NCI-H1092 (cell line): Measurements from ENCODE around the gene OPN5.
"Not testable (repeated sequence)": the region's sequence is repeated elsewhere in the genome, so short reads cannot be mapped to it uniquely, and the experiment has no call there.

Experiments
- DNase-seq: peaks from one replicate; lab custom pipeline; 2025; lab: John Stamatoyannopoulos, UW

Gene OPN5, protein sequence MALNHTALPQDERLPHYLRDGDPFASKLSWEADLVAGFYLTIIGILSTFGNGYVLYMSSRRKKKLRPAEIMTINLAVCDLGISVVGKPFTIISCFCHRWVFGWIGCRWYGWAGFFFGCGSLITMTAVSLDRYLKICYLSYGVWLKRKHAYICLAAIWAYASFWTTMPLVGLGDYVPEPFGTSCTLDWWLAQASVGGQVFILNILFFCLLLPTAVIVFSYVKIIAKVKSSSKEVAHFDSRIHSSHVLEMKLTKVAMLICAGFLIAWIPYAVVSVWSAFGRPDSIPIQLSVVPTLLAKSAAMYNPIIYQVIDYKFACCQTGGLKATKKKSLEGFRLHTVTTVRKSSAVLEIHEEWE

DNA sequence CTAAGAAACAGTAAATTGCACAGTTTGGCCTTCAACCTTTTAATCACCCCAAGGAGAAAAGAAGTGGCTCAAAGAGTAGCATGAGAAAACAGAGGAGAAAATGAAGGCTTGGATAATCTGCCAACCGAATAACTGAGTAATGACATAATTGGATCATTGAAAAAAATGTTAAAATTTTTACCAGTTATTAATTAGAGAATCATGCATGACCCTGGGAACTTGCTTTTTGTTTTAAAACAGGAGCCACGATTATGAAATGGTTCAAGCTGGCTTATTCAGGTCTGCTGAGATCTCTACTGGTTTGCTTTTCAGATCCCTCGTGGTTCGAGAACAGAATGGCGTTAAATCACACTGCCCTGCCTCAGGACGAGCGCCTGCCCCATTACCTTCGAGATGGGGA, at the start of gene OPN5:
Gene OPN5, plus strand, starts transcription at position 301 of the 400 bp plus-strand sequence. Its CDS starts 35 bp downstream, at position 336.
- DNase-seq: no peak

DNA sequence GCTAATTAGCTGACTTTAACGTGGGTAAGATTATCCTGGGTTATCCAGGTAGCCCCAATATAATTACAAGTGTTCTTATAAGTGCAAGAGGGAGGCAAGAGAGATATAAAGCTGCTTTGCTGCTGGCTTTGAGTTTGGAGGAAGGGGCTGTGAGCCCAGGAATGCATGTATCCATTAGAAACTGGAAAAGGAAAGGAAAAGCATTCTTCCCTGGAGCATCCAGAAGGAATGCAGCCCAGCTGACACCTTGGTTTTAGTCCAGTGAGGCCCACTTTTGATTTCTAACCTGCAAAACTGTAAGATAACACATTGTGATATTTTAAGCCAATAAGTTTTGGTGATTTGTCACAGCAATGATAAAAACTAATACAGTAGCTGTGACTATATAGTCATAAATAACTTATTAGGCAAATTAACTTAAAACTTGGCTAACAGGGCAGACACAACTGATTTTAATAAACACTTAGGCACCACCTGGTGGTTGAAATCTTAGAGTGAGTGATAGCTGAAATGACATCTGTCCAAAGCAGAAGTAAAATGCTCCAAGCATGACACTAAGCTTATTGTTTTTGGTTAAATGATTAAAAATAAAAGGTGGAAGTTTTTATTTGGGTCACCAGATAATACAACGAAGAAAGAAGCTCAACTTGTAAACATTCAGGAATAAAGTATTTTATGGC, 47.8 kb upstream of the OPN5 start:
- peak; percentile 3 for DNase-seq

DNA sequence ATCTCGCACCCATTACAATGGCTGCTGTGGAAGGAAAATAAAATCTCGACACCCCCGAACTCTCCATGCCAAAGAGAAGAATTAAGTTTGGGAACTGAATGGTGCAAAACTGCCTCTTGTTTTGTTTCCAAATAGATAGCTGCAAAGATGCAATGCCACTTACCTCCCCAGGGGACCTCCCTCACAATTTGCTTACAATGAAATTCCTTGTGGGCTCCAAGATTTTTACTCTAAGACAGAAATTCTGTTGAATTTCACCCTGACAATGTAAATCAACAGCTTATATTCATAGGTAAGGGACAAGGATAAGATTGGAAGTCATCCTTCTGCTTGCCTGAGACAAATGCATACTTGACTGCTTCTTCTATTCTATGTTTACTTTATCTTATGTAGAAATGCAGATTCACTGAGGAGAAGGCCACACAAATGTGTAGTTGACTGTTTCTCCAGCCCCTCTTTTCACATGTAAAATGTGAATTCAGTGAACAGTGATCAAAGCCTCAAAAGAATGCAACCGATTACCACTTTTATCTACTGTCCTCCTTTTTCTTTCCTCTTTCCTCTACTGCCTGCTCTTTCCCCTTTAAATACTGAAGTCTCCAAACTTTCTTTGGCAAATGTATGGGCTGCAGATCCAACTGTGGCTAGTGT, 46.9 kb upstream of the OPN5 start:
- DNase-seq: no peak

DNA sequence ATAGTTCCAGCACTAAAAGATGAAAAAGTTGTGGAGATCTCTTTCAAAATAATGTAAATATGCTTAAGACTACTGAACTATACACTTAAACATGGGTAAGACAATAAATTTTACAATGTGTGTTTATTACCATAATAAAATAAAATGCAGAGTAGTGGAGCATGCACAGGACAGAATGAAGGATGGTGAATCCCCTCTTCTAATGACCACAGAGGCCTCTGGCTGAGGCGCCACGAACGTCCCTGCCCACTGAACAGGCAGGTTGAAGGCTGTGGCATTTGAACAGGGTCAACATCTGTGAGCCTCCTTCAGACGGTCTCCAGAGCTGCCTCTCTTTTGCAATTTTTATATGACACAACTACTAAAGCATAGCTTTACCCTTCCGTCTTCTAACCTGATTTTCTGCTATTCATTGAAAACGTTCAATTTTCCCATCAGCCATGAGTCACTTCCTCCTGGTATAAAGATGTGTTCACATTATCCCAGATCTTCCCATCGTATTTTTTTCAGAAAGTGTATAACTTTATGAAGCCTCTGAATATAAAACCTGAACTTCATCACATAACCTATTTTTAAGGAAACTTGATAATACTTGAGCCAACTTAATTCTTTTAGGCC, 45.6 kb upstream of the OPN5 start:
- DNase-seq: no peak

DNA sequence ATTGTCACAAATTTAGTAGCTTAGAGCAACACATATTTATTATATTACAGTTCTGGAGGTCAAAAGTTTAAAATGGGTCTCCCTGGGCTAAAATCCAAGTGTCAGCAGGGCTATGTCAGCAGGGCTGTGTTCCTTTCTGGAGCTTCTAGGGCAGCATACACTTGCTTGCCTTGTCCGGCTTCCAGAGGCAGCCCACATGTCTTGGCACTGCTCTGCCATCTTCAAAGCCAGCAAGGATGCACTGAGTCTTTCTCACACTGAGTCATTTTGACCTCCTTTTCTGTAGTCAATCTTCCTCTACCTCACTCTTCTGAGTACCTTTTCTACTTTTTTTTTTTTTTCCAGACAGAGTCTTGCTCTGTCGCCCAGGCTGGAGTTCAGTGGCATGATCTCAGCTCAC, 44.4 kb upstream of the OPN5 start:
- no peak for DNase-seq

DNA sequence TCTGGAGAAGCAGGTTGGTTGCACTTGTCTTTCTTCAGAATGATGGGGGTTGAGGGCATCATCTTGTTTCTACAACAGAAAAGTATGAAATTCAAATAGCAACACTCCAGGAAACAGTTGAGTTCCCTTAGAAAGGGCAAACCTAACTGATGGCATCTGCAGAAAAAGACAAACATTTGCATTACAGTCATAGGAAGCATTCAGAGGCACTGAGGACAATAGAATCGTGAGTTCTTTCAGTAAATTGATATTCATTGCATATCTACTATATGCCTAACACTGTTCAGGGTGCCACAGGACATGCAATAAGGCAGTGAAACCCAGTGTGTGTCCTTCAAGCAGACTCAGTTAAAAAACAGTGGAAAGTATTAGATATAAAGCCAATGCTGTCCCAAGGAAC, 41.1 kb upstream of the OPN5 start:
- DNase-seq: no peak

GRCh38 chr6:47741807-47742206, 40.0 kb upstream of the OPN5 start:
- no peak for DNase-seq

DNA sequence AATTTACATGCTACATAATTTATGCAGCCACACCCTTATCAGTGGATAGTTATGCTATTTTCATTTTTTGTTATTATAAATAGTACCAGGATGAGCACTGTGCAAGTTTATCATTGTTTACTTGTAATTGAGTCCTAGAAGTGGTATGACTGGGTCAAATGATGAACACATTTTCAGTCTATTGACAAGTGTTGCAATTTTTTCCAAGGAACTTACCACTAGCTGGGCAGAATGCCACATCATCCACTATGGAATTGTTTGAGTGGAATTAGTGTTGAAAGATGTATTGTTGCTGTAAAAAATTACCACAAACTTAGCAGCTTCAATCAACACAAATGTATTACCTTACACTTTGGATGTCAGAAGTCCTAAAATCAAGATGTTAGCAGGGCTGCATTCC, 38.1 kb upstream of the OPN5 start:
- DNase-seq: no peak

GRCh38 chr6:47745269-47745668, 36.6 kb upstream of the OPN5 start:
- not testable (repeated sequence) for DNase-seq

DNA sequence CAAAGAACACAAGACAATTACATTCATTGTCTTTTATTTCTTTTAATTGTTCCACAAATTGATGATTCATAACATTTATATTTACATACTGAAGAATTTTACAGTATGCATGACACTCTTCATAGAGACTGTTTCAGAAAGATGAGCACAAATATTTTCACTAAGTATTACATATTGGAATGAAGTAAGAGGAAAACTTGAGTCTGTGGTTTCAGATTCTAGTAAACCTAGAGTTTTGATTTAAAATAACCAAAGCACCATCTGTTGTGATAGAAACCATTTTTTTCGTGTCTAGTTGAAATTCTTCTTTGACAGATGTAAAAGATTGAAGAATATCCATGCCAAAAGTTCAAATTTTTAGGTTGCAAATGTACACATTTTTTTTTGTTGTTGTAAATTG, 32.1 kb upstream of the OPN5 start:
- DNase-seq: no peak

GRCh38 chr6:47752801-47753200, 29.0 kb upstream of the OPN5 start:
- DNase-seq: no peak

DNA sequence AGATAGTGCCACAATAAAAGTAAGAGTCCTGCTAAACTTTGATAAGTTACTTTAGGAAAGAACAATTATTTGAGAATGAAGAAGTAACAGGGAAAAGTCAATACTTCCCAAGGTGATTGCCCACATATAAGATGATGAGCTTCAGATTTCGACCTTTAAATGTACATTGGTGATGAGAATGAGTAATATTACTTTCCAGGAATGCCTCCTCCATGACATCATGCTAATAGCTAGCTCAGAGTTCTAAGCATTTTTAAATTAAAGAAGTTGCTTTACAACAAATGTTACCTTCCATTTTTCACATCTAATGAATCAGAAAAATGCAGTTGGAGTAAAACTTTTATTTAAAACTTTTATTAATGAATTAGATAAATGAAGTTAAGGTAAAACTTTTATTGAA, 22.5 kb upstream of the OPN5 start:
- no peak for DNase-seq

DNA sequence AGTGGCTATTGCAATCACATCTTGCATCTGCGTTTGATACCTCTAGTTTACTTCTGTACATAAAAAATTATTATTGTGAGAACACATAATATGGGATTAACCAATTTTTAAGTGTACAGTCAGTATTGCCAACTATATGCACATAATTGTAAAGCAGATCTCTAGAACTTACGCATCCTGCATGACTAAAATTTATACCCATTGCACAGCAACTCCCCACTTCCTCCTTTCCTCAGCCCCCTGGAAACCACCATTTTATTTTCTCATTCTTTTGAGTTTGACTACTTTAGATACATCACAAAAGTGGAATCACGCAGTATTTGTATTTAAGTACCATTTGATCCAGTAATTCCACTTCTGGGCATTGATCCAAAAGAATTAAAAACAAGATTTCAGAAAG, 19.3 kb upstream of the OPN5 start:
- DNase-seq: no peak

DNA sequence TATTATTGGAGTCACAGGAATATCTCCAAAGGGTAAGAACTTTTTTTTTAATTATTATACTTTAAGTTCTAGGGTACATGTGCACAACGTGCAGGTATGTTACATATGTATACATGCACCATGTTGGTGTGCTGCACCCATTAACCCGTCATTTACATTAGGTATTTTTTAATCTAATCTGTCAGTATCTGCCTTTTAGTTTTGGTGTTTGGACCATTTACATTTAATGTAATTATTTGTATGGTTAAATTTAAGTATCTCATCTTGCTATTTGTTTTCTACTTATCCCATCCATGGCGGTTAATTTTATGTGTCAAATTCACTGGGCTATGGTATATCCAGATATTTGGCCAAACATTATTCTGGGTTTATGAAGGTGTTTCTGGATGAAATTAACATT, 15.4 kb upstream of the OPN5 start:
- no peak for DNase-seq

DNA sequence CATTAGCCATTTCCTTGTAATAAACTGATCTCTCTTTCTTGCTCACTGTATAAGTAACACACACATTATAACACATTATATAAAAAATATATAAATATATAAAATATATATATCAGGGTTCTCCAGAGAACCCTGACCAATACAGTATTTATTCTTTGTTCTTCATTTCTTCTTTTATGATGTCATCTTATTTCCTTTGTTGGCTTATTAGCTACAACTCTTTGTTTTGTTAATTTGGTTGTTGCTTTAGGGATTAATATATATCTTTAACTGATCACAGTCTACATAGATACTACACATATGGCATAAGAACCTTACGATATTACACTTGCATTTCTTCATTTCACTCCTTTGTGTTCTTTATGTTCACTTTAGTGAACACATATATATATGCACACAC, 14.7 kb upstream of the OPN5 start:
- no peak for DNase-seq

DNA sequence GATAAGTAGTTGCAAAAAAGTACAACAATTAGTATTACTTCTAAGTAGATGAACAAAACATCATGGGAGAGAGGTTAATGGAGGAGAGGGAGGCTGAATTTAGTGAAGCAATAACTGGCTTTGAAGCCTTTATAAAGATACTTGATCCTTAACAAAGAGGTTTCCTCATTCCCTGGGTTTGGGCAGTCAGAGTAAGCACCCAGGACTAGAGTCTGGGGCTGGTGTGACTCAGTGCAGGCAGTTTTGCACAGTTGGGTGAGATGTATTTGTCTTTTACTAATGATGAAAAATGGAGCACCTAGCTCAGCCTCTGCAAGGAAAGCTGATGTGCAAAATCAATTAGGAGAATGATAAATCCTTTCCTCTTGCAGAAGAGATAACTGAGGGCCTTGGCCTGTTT, 11.8 kb upstream of the OPN5 start:
- no peak for DNase-seq

DNA sequence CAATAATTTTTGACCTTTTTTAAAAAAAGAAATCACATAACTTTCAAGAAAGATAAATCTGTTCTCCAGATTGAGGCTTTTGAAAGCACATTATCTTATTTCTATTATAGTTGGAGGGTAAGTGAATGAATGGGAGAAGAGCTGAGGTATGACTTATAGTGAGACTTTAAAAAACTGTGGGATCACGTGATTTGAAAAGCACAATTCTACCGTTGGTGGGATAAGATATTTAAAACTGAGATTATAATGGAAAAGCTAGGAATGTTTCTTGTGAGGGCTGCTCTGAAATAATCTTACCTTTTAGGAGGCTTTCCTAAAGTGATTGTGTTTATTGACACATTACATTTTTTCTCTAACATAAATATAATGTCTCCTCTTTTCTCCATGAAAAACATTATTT, 9.5 kb upstream of the OPN5 start:
- DNase-seq: no peak

DNA sequence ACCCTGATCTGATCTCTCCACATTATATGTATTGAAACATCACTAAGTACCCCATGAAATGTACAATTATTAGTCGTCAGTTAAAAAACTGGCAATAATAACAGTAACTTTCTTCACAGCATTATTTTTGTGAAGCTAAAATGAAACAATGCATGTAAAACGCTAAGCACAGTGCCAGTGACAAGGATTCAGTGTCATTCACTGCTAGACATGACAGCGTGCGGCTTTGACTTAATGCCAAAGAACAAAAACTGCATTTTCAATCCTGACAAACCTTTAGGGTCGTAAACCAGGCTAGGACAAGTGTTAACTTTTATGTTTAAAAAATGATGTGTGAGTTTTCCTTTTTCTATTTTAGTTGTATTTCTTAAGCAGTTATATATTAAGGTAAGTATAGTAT, 8.8 kb upstream of the OPN5 start:
- no peak for DNase-seq

DNA sequence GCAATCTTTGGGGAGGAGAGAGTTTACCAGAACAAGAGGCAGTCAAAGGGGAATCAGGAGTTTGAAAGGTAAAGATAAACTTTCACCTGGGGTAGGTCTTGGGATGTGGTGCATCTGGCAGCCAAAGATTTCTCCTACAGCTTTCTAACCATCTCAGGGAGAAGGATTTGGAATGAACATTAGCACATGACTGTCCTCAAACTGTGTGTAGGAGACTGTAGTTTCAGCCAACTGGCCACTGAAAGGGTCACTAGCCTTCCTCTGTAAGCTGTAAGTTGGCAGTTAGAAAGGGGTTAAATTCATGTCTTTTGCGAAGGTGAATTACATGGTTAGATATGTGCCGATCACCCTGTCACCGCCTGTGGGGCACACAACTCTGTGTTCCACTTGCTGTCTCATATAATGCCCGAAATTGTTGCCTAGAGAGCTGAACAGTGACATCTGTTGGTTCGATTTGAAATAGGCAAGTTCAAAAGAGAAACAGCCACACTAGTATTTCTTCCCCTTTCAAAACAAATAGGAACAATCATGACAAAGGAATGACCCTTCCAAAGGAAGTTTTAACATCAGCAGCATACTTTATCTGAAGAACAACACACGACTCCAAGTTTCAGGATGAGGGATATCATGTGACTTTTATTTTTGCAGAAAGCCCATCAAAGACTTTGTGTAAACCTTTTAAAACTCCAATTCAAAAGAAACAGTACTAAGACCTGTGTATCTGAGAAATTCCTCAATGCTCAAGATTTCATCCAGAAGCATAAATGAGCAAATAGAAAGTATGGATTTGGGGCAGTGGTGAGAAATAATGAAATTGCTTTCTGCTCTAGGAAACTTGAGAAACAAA, 1.1 kb upstream of the OPN5 start:
- peak; percentile 19 for DNase-seq

DNA sequence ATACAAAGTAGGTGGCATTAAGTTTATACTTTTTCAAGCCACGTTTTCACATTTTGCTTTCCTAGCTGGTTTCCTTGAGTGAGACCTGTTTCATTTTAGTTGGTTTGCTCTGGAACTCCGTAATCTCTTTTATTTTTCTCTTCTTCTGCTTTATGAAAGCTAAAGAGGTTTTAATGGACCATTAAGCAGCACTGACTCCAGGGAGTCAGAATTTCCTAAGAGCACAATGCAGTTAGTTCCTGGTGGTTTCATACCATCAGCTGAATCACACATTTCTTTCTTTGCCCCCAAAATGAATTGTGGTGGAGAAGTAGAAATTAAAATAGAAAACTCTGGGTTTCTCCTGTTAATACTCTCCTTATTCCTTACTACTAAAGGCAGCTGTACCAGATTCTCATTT, 3.4 kb downstream of the OPN5 start:
- DNase-seq: no peak

- DNase-seq: peak; percentile 10
Observed at GRCh38 chr6:47787620-47788497, 6.0 kb downstream of the OPN5 start.
